ENCODE data around the gene PPAN.

PPAN gene

GRCh38 chr19:10106100-10106936, at the start of gene PPAN:
Gene PPAN (plus strand): TSS chr19:10106362. CDS start chr19:10106395, 33 bp downstream.
- peaks cover 34% of the 10 kb centered on the region for H3K36me3 ChIP-seq (ENCODE audit: insufficient read depth, low read length)

GRCh38 chr19:10061717-10062310, 44.3 kb upstream of the PPAN start:
- Histone ChIP-seq H3K27me3 (ENCODE audit: insufficient read depth, low read length) (no peaks in the 10 kb centered on the region), H3K36me3 (ENCODE audit: insufficient read depth, low read length) (no peaks in the 10 kb centered on the region), H3K9me3 (ENCODE audit: low read length) (no peaks in the 10 kb centered on the region), H3K4me1 (ENCODE audit: insufficient read depth, low read length) (no peaks in the 10 kb centered on the region), H2AFZ (ENCODE audit: low read depth, low read length) (no peak overlapping the region), H3K4me3 (ENCODE audit: low read length) (no peak overlapping the region)

More at GRCh38 chr19:10106100-10106936, at the start of gene PPAN:
- no peaks in the 10 kb centered on the region for H3K9me3 ChIP-seq (ENCODE audit: low read length)
- peaks cover 12% of the 10 kb centered on the region for H3K4me1 ChIP-seq (ENCODE audit: insufficient read depth, low read length)
- H2AFZ ChIP-seq (ENCODE audit: low read depth, low read length) = peak within 1 kb of the TSS; percentile 31
- H3K4me3 ChIP-seq (ENCODE audit: low read length) = peak within 1 kb of the TSS; percentile 84
- no peaks in the 10 kb centered on the region for H3K27me3 ChIP-seq (ENCODE audit: insufficient read depth, low read length)

DNA sequence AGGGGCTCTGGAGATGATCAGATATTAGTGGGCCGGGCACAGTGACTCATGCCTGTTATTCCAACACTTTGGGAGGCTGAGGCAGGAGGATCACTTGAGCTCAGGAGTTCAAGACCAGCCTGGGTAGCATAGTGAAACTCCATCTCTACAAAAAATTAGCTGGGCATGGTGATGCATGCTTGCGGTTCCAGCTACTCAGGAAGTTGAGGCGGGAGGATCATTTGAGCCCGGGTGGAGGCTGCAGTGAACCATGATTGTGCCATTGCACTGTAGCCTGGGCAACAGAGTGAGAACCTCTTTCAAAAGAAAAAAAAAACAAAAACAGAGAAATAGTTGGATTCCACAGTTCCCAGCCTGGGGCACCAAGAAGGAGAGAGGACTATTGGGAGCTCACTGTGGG, 38.0 kb upstream of the PPAN start:
- H3K4me1 ChIP-seq (ENCODE audit: insufficient read depth, low read length) = no peaks in the 10 kb centered on the region
- H3K27me3 ChIP-seq (ENCODE audit: insufficient read depth, low read length) = peaks cover 3% of the 10 kb centered on the region
- no peaks in the 10 kb centered on the region for H3K36me3 ChIP-seq (ENCODE audit: insufficient read depth, low read length)
- no peaks in the 10 kb centered on the region for H3K9me3 ChIP-seq (ENCODE audit: low read length)
- no peak overlapping the region for H3K4me3 ChIP-seq (ENCODE audit: low read length)
- H2AFZ ChIP-seq (ENCODE audit: low read depth, low read length) = no peak overlapping the region

DNA sequence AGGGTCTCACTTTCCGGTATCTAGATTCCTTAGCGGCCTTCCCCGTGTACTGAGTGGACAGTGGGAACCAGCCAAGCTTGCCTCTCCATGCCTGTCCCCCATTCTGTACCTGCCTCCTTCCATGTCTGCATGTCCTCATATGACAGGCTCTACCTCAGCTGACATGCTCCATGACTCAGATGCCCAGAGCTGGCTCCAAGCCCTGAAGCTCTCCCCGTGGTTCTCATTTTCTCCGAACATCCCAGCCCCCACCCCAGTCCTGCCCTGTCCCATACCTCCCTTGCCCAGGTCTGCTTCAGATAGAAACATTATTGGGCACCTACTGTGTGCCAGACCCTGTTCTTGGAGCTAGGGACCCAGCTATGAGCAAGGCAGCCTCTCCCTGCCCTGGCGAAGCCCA, 37.1 kb upstream of the PPAN start:
- Histone ChIP-seq H3K9me3 (ENCODE audit: low read length) (no peaks in the 10 kb centered on the region), H3K4me3 (ENCODE audit: low read length) (no peak overlapping the region), H3K4me1 (ENCODE audit: insufficient read depth, low read length) (no peaks in the 10 kb centered on the region), H3K27me3 (ENCODE audit: insufficient read depth, low read length) (peaks cover 3% of the 10 kb centered on the region), H2AFZ (ENCODE audit: low read depth, low read length) (no peak overlapping the region), H3K36me3 (ENCODE audit: insufficient read depth, low read length) (no peaks in the 10 kb centered on the region)

GRCh38 chr19:10070730-10071446, 35.3 kb upstream of the PPAN start:
- no peaks in the 10 kb centered on the region for H3K9me3 ChIP-seq (ENCODE audit: low read length)
- H2AFZ ChIP-seq (ENCODE audit: low read depth, low read length) = no peak overlapping the region
- no peak overlapping the region for H3K4me3 ChIP-seq (ENCODE audit: low read length)
- H3K36me3 ChIP-seq (ENCODE audit: insufficient read depth, low read length) = no peaks in the 10 kb centered on the region
- H3K4me1 ChIP-seq (ENCODE audit: insufficient read depth, low read length) = no peaks in the 10 kb centered on the region
- H3K27me3 ChIP-seq (ENCODE audit: insufficient read depth, low read length) = peaks cover 3% of the 10 kb centered on the region

DNA sequence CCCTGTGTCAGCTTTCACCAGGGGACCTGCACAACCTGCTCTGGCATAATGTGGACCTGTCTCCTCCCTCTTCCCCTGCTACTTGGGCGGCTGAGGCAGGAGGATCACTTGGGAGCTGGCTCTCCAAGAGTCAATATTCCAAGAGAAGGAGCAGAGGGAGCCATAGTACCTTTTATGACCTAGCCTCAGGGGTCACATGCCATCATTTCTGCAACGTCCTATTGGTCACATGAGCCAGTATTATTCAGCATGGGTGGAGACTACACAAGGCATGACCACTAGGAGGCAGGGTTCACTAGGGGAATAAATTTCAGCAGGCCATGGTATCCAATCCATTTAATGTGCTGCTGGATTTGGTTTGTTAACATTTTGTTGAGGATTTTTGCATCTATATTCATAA, 32.0 kb upstream of the PPAN start:
- peaks cover 12% of the 10 kb centered on the region for H3K27me3 ChIP-seq (ENCODE audit: insufficient read depth, low read length)
- no peaks in the 10 kb centered on the region for H3K36me3 ChIP-seq (ENCODE audit: insufficient read depth, low read length)
- no peaks in the 10 kb centered on the region for H3K9me3 ChIP-seq (ENCODE audit: low read length)

GRCh38 chr19:10076535-10076934, 29.6 kb upstream of the PPAN start:
- Histone ChIP-seq H3K9me3 (ENCODE audit: low read length) (no peaks in the 10 kb centered on the region), H2AFZ (ENCODE audit: low read depth, low read length) (no peak overlapping the region), H3K4me3 (ENCODE audit: low read length) (no peak overlapping the region), H3K36me3 (ENCODE audit: insufficient read depth, low read length) (no peaks in the 10 kb centered on the region), H3K27me3 (ENCODE audit: insufficient read depth, low read length) (peaks cover 10% of the 10 kb centered on the region), H3K4me1 (ENCODE audit: insufficient read depth, low read length) (no peaks in the 10 kb centered on the region)

More for the DNA sequence above, 32.0 kb upstream of the PPAN start:
- H3K4me1 ChIP-seq (ENCODE audit: insufficient read depth, low read length) = no peaks in the 10 kb centered on the region
- H2AFZ ChIP-seq (ENCODE audit: low read depth, low read length) = no peak overlapping the region
- H3K4me3 ChIP-seq (ENCODE audit: low read length) = no peak overlapping the region

GRCh38 chr19:10078329-10078728, 27.8 kb upstream of the PPAN start:
- Histone ChIP-seq H3K36me3 (ENCODE audit: insufficient read depth, low read length) (no peaks in the 10 kb centered on the region), H3K4me3 (ENCODE audit: low read length) (no peak overlapping the region), H3K27me3 (ENCODE audit: insufficient read depth, low read length) (peaks cover 10% of the 10 kb centered on the region), H3K4me1 (ENCODE audit: insufficient read depth, low read length) (no peaks in the 10 kb centered on the region), H3K9me3 (ENCODE audit: low read length) (no peaks in the 10 kb centered on the region), H2AFZ (ENCODE audit: low read depth, low read length) (no peak overlapping the region)

- Histone ChIP-seq H3K4me1 (ENCODE audit: insufficient read depth, low read length) (no peaks in the 10 kb centered on the region), H2AFZ (ENCODE audit: low read depth, low read length) (no peak overlapping the region), H3K36me3 (ENCODE audit: insufficient read depth, low read length) (no peaks in the 10 kb centered on the region), H3K9me3 (ENCODE audit: low read length) (no peaks in the 10 kb centered on the region), H3K4me3 (ENCODE audit: low read length) (no peak overlapping the region), H3K27me3 (ENCODE audit: insufficient read depth, low read length) (peaks cover 10% of the 10 kb centered on the region)
Measured at GRCh38 chr19:10079031-10079453, 27.1 kb upstream of the PPAN start.

DNA sequence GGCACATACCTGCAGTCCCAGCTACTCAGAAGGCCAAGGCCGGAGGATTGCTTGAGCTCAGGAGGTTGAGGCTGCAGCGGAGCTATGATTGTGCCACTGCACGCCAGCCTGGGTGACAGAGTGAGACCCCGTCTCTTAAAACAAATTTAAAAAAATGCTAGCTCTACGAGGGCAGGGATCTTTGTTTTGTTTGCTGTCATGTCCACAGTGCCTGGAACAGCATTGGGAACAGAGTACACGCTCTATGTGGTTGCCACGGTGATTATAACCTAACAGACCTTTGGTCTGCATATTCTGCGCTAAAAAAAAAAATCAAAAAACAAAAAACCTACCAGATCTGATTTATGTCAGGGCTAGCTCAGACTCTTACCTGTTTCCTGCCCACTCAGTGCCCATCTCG, 22.3 kb upstream of the PPAN start:
- Histone ChIP-seq H3K9me3 (ENCODE audit: low read length) (no peaks in the 10 kb centered on the region), H3K4me3 (ENCODE audit: low read length) (no peak overlapping the region), H3K27me3 (ENCODE audit: insufficient read depth, low read length) (peaks cover 11% of the 10 kb centered on the region), H3K4me1 (ENCODE audit: insufficient read depth, low read length) (no peaks in the 10 kb centered on the region), H3K36me3 (ENCODE audit: insufficient read depth, low read length) (no peaks in the 10 kb centered on the region), H2AFZ (ENCODE audit: low read depth, low read length) (no peak overlapping the region)

- peaks cover 2% of the 10 kb centered on the region for H3K9me3 ChIP-seq (ENCODE audit: low read length)
- H3K36me3 ChIP-seq (ENCODE audit: insufficient read depth, low read length) = no peaks in the 10 kb centered on the region
- H2AFZ ChIP-seq (ENCODE audit: low read depth, low read length) = no peak overlapping the region
- no peaks in the 10 kb centered on the region for H3K4me1 ChIP-seq (ENCODE audit: insufficient read depth, low read length)
- no peak overlapping the region for H3K4me3 ChIP-seq (ENCODE audit: low read length)
- H3K27me3 ChIP-seq (ENCODE audit: insufficient read depth, low read length) = peaks cover 8% of the 10 kb centered on the region
Measured at GRCh38 chr19:10084803-10085202, 21.4 kb upstream of the PPAN start.

DNA sequence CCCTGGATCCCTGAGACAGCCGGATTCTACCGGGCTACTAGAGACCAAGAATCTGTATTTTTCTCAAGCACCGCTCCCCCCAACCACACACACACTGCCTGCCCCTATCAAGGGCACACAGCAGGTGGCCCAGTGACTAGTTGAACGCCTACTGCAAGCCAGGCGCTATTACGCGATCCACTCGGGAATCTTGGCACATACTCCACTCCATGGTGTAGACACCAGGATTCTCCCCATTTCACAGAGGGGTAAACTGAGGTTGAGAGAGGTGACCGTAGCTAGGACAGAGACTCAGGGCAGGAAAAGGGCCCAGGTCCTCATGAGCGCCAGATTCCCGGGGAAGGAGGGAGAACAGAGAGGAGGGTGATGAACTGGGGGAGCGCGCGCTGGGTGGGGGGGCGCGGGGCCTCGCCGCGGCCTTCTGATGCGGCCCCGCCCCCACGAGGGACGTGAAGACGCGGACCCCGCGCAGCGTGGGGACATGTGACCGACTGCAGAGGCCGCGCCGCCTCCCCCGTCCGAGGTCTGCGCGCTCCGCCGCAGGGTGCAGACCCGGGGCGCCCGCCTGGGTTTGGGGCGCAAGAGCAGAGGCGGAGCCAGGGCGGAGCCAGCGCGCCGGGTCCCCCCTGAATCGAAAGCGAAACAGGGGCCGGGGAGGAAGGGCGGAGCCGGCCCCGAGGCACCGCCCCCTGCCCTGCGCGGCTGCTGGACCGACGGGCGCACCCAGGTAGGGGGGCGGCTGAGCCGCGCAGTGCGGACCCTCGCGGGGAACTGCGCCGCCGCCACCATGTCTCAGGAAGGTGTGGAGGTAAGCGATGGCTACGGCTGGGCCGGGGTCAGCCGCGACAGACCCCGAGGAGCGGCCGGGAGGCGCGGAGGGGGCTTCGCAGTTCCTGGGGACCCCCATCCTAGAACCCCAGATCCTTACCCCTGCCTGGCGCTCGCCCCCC, 20.2 kb upstream of the PPAN start, which contains the start of gene SHFL:
SHFL (plus strand) TSS at position 677 of the 950 bp plus-strand sequence; CDS start at position 788, 111 bp downstream.
- Histone ChIP-seq H3K9me3 (ENCODE audit: low read length) (peaks cover 5% of the 10 kb centered on the region), H3K4me3 (ENCODE audit: low read length) (peak within 1 kb of the TSS; percentile 52), H3K36me3 (ENCODE audit: insufficient read depth, low read length) (no peaks in the 10 kb centered on the region), H2AFZ (ENCODE audit: low read depth, low read length) (peak within 1 kb of the TSS; percentile 44), H3K4me1 (ENCODE audit: insufficient read depth, low read length) (no peaks in the 10 kb centered on the region), H3K27me3 (ENCODE audit: insufficient read depth, low read length) (peaks cover 8% of the 10 kb centered on the region)
